ENCODE results near the gene RNASE9.

DNA sequence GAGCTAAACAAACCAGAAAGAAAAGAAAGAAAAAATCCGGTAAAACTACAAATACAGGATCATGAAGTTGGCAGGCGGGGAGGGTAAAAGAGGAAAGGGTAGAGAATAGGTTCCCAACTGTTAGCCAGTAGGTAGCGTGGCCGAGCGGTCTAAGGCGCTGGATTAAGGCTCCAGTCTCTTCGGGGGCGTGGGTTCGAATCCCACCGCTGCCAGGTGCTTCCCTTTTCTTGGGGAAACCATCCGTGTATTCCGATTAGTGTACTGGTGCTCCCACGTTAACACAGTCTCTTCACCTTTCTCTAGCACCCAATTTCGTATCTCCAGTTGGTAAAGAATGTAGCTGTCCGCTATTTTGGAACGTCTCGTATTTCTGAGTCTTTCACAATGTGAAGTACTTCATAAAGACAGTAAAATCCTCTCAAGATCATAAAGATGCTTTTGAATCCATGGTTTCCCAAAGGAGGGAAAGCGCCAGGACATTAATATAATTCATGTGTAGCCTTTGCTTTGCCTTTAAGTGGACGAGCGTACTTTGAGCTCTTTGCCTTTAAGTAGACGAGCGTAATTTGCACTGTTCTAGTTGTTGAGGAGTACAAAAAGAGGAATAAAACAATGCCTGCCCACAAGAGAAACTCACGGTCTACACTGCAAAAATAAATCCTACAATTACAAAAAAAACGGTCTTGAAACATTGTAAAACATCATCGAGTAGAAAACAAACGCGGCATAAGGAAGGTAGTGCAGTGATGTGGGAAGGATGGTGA, 49.3 kb upstream of the RNASE9 start:
- no peak for TF ChIP-seq CTCF (IDR thresholded peaks at IDR 0.05 in 4 of 5, conservative IDR thresholded peaks at IDR 0.05 in 1 of 5)
- no peak for TF ChIP-seq POLR2A (IDR thresholded peaks at IDR 0.05)
